GM18951 (cell line): ENCODE data around the gene CGREF1.
A peak's percentile ranks its signal among the peaks of the same experiment; 100 is the strongest.

Experiments used
- POLR2A ChIP-seq: IDR thresholded peaks from 4 replicates; pipeline ENCODE4 v1.6.1; 2011; ENCODE audit warnings: mild to moderate bottlenecking; ENCODE audit not compliant: insufficient read length, insufficient read depth; ENCODE audit errors: extremely low read depth
- in situ Hi-C: fragments of 300-500 bp; cut with MboI; formaldehyde crosslinking; loops from one replicate; pipeline ENCODE4 v1.12.0; 2022; ENCODE audit warnings: low sequenced_read_pairs, mixed read lengths, inconsistent platforms; ENCODE audit not compliant: unreplicated experiment

Gene CGREF1

GRCh38 chr2:27074738-27075565, 44.0 kb downstream of the CGREF1 start:
- in situ Hi-C loops = no loop called here
- peak; percentile 35 for TF ChIP-seq POLR2A

GRCh38 chr2:27073782-27074181, 45.1 kb downstream of the CGREF1 start:
- in situ Hi-C loops = no loop called here
- TF ChIP-seq POLR2A = no peak

GRCh38 chr2:27072920-27073319, 46.0 kb downstream of the CGREF1 start:
- in situ Hi-C loops = no loop called here
- no peak for TF ChIP-seq POLR2A

GRCh38 chr2:27071990-27072830, 46.7 kb downstream of the CGREF1 start:
- in situ Hi-C loops = no loop called here
- no peak for TF ChIP-seq POLR2A

GRCh38 chr2:27071277-27071989, 47.5 kb downstream of the CGREF1 start, which contains the start of gene OST4:
TSS of gene OST4 (minus strand) at chr2:27071654.
- peak; percentile 97 for TF ChIP-seq POLR2A
- in situ Hi-C loops = no loop called here

GRCh38 chr2:27070653-27071276, 48.2 kb downstream of the CGREF1 start:
- TF ChIP-seq POLR2A = no peak
- in situ Hi-C loops = no loop called here

GRCh38 chr2:27069961-27070618, 48.8 kb downstream of the CGREF1 start:
- TF ChIP-seq POLR2A = no peak
- in situ Hi-C loops = no loop called here

GRCh38 chr2:27069436-27069835, 49.5 kb downstream of the CGREF1 start:
- in situ Hi-C loops = no loop called here
- TF ChIP-seq POLR2A = no peak

- in situ Hi-C loops = no loop called here
These were observed 51.5 kb downstream of the CGREF1 start for GRCh38 chr2:27067385-27067784.

GRCh38 chr2:27065128-27065527, 53.8 kb downstream of the CGREF1 start:
- in situ Hi-C loops = no loop called here
- no peak for TF ChIP-seq POLR2A

More at GRCh38 chr2:27067385-27067784, 51.5 kb downstream of the CGREF1 start:
- no peak for TF ChIP-seq POLR2A

- no peak for TF ChIP-seq POLR2A
- in situ Hi-C loops = no loop called here
These were observed 58.6 kb downstream of the CGREF1 start for GRCh38 chr2:27060323-27060722.

- no peak for TF ChIP-seq POLR2A
- in situ Hi-C loops = no loop called here
These were observed 59.6 kb downstream of the CGREF1 start for GRCh38 chr2:27059141-27059820.
